ENCODE data around the gene LEMD1. TPM values are rescaled to one million over a fixed set of nuclear protein-coding genes. Genes with fewer than 3 reads are reported as not detected.
A peak's percentile ranks its signal among the peaks of the same experiment; 100 is the strongest.

Gene LEMD1
- total RNA-seq, 1 donor from 2014 or later: not detected

DNA sequence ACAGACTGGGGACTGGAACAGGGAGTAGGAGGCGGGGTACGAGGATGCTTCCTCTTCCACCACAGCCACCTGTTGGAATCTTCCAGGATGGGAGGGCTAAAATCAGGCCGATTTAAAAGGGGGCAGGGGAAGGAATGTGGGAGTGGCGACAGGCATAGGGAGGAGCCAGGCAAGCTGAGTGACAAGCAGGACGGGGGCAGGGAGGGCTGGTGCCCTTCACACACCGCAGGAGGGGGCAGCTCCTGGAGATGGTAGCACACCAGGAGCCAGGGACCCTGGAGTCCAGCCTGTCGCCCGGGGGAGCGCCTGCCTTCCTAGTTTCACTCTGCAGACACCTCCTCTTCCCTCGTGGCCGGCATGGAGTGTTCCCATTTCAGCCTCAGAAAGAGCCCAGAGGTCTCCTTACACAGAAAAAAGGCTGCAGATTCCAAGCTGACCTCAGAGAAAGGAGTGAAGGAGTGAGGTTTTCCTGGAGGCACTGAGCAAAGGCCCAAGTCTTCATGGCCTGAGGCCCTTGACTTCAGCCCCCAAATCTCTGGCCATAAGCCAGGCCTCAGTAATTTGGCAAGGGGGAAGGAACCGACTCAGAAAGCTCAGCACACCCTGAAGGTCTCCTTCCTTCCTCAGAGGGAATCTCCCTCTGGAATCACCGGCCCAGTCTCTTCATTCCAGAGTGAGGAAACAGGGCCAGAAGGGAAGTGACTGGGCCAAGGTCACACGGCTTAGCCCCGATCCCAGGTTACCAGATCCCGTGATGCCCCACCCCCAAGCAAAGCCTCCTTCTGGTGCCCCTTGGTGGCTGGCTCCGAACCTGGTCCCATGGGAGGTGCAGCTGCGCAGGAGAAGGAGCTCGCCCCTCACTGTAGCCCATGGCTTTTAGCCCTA lies 25.8 kb upstream of the LEMD1 start:
- DNase-seq (ENCODE audit: low spot score): no peak

DNA sequence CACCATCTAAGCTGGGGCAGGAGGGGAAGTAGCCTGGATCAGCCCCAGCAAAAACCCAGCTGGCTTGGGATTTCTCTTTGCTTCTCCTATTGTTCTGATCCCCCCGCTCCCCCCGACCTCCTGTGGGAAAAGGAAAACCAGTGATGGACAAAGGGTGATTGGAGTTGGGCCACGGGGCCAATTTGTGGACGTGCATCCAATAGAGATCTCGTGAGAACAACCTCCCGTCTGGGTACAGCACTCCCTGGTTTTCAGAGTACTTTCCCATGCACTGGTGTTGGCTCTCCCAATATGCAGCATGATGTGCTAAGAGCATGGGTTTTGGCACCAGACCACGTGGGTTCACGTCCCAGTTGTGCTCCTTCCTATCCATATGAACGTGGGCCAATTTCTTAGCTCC lies 25.0 kb upstream of the LEMD1 start:
- no peak for DNase-seq (ENCODE audit: low spot score)

DNA sequence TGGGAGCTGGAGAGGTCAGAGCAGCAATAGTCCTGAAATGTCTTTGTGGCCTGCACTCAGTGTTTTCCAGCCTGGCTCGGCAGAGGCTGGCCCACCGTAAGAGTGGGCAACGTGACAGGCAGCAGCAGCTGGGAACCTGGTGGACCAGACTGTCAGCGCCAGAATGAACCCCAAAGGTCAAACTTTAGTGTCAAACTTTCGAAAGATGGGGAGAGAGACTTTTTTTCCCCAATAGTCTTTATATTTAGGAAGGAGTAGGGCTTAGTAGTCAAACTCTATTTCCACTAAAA lies 23.7 kb upstream of the LEMD1 start:
- DNase-seq (ENCODE audit: low spot score): no peak

DNA sequence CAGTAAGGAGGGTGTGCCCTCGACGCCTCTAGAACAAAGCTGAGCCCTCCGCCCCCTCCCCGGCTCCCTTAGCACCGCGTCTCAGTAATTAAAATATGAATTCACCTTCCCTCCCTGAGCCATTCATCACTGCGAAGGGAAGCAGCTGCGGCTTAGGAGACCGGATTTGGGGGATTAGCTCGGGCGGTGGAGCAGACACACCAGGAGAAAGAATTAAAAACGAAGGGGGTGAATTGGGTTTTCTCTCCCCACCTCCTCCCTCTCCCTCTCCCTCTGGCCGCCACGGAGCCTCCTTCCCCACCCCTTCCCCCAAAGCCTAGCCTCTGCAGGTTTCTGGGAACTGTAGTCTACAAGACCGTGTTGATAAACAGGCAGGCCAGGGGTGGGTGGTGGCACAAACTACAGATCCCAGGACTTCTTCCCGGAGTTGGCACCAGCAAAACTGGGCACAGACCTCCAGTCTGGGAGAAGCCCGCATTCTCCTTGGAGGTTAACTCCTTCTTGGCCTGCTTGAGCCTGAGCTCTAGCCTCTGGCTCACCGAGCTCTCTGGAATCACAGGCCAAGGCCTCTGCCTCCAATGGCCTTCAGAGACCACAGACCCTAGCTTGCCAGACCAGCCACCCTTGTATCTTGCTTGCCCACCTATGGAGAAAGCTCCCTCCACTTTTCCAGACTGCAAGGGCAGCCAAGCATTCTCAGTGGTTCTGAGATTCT lies 23.2 kb upstream of the LEMD1 start:
- peak; percentile 85 for DNase-seq (ENCODE audit: low spot score)

DNA sequence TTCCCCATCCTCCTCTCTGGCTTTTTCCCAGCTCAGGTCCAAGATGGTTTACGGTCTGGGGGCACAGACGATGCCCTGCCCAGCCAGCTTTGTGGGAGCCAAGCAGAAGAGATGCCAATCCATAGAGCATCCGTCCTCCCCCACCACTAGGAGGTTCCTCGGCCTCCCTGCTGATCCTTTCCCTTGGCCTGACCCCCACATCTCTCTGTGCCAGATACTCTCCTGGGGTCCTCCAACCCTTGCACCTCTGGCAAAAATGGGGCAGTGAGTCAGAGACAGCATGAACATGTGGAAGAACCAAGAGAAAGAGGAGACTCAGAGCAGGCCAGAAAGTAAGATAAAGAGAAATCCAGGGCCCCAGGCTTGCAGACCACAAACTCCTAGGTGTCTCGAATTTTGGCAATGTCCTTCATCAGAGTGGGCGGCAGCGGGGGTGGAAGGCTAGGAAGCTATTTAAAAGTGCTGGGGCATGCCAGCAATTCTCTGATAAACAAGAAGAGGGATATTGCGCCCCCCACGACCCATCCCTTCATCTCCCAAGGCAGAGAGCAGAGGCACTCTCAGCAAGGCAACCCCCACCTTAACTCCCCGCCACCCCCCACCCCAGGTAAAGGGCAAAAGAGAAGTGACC lies 22.6 kb upstream of the LEMD1 start:
- DNase-seq (ENCODE audit: low spot score): peak; percentile 84

DNA sequence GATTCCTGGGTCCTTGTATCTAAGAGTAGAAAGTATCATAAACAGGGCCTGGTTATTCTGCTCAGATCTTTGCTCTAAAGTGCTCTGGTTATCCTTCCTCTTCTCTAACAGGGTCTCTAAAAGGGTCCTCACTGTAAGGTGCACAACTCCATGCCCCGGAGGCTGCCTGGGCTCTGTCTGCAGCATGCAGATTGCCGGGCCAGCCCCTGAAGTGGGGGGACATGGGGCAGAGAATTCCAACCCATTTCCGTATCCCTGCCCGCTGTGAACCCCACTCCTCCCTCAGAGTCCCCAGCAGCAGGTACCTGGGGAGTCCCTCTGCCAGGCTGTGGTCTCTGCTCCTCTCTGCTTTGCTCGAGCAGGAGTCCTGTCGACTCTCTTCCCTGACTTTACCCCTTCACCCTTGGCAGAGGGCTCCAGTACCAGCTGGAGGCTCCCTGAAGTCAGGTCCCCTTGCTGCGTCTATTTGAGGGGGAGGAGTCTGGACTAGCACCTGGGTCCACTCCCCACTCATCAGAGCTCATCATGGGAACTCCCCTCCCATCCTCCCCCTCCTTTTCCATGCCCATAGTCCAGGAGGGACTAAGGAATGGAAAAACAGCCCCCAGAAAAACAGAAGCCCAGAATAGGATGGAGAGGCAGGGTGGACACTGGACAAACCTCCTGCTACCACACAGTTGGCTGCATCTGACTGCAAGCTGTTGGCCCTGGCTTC lies 21.9 kb upstream of the LEMD1 start:
- peak; percentile 43 for DNase-seq (ENCODE audit: low spot score)

DNA sequence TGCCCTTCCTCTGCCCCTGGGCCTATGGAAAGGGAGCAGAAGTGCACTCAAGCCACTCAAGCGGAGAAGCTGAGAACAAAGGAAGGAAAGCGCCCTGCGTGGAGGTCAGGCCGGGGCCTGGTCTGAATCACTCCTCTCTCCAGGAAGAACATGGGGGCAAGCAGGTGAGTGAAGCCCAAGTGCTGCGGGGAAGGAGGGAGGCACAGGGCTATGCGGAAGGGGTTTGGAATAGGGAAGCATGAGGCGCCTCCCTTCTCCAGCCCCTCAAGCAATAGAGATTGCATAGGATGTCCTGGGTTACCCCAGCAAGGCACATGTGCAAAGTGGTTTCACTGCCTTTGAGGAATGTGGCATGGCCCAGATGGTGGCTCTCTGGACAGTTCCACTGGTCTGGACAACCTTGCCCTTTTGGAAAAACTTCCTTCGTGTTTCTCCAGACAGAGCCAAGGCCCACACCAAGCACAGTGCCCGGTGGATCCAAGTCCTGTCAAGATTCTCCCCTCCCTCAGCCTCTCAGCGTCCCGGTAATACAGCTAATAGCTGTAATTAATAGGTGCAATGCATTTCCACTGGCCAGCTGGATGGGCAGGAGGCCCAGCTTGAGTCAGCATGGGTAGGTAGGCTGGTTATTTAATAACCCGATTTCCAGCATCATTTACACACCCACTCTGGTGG lies 20.3 kb upstream of the LEMD1 start:
- peak; percentile 77 for DNase-seq (ENCODE audit: low spot score)

DNA sequence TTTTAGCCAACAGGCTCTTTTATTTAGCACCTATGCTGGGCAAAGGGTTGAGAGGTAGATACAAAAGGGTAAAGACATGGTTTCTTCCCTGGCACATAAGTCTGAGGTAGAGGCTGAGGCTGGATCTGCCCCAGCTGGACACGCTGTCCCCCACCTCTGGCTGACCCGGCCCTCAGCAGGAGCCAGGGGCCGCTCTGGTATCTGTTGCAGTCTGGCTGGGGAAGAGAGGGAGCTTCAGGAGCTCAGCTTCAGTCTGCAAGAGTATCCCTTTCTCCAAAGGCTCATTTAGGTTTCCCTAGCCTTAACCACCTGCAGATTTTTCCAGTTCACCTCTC lies 19.8 kb upstream of the LEMD1 start:
- peak; percentile 45 for DNase-seq (ENCODE audit: low spot score)

DNA sequence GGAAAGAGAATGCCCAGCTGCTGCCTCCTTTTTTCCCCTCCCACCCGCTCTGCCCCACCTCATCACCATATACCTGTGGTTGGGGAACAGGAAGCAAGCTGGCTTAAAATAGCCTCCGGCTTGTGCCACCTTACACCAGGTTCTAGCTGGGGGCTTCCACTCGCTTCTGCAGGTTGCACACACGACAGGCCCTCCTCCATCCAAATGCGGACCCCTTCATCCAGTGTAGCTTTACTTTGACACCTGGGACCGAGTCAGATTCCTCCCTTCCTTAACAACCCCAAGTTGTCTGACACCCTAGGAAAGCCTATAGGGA lies 19.4 kb upstream of the LEMD1 start:
- DNase-seq (ENCODE audit: low spot score): peak; percentile 85

DNA sequence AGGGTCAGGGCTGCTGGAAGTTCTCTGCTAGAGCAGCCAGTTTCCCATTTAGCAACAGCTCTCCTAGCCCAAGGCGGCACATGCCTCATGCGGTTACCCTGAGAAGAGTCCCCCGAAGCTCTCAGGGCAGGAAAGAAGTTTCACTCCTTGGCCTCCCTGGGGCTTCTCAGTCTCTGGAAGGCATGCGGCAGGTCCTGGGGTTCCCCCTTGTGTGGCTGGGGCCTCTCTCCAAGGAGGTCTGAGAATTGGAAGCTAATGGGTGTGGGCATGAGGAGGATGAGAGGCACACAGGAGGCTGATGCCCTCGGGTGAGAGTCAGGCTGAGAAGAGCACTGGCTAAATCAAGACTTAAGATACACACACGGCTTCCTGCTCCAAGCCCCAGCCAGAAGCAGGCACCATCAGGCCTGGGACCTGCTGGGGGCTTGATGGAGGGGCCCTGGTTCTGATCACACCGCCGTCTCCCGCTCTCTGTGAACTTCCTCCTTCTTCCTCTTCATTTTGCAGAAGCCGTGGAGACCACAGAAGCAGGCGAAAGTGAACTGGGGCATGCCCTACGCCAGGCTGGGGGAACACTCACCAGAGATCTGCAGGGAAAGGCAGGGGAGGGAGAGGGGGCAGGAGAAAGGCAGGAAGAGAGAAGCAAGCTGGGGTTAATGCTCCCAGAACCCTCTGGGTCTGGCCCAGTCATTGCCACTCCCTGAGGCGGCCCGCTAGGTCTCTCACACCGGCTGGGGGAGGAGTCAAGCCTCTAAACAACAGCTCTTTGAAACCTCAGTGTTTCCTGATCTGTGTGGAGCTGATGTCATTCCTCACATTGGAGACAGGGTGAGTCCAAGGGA lies 18.8 kb upstream of the LEMD1 start:
- peak; percentile 84 for DNase-seq (ENCODE audit: low spot score)

DNA sequence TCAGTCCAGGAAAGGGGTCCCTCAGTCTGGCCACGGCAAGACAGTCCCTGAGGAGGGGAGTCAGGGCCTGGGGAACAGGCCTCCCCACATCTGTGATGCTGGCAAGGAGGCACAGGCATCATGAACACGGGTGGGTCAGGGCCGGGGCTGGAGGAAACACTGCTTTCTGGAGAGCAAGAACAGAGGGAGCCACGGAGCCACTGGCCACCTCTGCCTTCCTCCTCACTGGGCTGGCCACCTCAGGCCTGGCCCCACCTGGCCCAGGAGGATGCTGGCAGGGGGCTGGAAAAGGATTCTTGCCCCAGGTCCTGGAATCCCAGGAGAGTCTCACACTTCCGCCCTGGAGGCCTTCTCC lies 18.2 kb upstream of the LEMD1 start:
- DNase-seq (ENCODE audit: low spot score): no peak

DNA sequence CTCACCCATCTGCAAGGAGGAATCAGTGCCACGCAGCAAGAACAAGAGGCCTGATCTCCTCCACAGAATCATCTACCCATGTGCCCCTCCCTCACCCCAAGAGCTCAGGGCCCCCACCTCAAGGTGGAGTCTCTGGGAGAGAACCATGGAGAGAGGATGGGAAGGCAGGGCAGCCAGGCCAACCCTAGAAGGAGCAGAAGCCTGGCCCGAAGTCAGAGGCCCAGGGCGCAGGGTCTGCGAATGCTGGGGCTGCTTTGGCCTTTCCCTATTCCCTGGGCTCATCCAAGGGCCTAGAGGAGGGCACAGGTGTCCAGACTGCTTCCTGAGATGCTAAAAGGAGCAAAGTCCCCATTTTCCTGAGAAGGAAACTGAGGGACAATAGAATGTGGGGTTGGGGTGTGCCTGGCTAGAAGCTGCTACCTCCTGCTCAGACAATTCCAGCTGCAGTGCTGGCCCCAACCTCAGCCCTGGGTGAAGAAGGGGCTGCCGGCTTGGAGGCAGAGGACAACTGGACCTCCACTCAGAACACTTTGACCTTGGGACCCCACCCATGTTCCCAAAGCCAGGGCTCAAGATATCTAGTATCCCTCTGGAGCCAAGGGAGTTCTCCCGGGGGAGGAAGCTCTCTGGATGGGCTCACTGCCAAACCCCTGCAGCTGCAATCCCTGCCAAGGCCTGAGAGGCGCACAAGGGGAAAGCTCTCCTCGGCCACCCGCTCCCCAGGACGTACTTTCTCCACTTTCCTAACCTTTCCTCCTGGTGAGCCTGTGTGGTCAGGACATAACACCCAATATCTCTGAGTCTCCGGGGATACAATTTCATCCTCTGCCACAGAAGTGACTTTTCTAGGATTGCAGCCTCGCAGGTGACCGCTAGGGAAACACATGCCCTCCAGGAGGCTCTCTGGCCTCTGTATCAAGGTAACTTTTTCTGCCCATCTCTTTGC lies 16.6 kb upstream of the LEMD1 start:
- peak; percentile 91 for DNase-seq (ENCODE audit: low spot score)

DNA sequence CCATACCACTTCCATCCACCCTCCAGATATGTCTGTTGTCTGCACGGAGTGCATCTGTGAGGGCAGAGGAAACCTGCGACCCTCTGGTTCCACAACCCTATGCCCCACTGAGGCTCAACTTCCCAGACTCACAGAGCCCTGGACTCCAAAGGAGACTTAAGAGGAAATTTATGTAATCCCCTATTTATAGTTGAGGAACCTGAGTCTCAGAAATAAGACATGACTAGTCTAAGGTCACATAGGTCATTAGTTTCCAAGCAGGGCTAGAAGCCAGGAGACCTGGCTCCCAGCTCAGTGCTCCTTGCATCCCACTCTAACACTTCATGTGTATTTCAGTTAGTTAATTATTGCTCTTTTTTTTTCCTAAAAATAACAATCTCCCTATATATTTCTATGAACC lies 15.7 kb upstream of the LEMD1 start:
- peak; percentile 45 for DNase-seq (ENCODE audit: low spot score)

DNA sequence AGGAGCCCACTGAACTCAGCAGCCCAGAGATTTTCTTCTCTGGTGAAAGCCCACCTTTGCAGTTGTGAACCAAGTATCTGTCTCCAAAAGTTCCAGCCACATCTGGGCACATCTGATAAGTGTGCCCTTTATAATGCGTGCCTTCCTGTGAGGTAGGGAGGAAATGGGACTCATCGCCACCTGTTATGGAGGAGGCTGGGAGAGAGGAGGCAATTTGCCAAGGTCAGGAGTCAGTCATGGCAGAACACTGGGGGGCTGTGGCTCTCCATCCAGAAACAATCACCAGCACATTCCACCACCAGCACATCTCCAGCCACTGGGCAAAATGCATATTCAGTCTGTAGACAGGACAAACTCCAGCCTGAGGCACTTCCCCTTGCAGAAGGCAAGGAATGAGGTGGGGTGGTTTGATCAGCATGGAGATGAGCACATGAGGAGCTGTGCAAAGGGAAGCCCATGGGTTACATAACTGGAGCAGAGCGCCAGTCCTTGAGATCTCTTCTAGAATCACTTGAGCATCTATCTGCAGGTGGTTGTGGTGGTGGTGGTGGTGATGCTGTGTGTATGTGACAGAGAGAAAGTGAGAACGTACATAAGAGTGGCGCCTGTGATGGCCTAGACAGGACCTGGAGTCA lies 15.0 kb upstream of the LEMD1 start:
- DNase-seq (ENCODE audit: low spot score): peak; percentile 60

DNA sequence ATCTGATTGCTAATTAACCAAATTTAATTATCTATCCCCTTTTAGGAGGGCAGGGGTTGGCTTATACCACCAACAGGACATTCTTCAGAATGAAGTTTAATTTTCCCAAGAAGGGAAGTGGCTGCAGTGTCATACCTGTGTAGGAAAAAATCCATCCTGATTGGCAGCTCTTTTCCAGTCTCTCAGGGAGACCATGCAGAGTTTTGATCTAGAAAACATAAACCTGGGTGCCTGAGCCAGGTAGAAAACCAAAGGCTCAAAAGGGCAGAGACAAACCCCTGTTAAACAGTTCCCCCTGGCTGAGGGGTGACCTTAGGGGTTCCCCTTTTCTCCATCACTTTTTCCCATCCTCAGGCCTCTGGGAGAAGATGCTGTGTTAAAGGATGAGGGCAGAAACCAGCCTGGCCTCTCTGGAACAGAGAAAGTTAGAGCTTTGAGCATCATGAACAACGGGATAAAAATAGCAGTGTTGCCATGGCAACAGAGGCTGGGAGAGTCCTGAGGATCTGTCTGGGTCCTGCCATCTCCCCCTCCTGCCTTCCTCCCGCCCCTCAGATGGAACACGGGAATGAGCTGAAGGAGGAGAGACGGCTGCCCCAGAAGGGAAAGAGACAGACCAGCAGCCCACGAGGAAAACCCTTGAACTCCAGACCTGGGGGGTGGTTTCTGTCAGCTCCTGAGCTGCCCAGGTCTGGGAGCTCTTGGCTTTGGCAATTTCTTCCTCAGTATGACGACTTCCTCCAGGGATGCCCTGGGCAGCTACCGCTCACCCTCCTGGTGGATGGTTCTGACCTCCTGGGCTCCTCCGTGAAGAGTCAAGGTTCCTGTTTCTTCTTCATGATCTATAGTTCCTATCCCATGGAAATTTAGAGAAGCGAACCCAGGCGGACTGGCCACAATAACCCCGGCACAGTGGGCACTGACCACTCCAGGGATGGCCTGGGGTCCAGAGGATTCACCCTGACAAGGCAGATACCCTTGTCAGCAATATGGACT lies 14.0 kb upstream of the LEMD1 start:
- peak; percentile 69 for DNase-seq (ENCODE audit: low spot score)

DNA sequence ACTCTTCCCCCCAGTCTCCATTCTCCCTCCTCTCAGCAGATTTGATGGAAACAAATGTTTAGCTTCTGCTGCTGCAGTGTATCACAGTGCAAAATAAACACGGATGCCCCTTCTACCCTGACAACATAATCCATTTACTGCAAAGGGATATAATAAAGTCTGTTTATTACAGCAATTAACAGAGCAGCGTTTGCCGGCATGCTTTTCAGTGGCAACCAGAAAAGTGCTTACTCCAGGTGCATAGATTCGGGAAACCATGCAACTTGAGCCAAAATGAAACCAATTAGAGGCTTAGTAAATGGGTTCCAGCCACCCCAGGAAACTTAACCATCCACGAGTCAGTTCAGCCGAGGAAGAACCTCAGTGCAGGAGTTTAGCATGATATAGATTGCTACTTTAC lies 12.9 kb upstream of the LEMD1 start:
- DNase-seq (ENCODE audit: low spot score): peak; percentile 47

DNA sequence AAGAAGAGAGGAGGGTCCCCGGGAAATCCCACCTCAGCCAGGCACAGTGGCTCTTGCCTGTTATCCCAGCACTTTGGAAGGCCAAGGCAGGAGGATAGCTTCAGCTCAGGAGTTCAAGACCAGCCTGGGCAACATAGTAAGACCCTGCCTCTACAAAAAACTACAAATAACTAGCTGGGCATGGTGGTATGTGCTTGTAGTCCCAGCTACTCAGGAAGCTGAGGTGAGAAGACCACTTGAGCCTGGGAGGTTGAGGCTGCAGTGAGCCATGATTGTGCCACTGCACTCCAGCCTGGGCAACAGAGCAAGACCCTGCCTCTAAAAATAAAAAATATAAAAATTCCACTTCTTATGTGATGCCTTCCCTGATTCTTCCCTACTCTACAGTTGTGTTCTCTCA lies 10.8 kb upstream of the LEMD1 start:
- peak; percentile 69 for DNase-seq (ENCODE audit: low spot score)

DNA sequence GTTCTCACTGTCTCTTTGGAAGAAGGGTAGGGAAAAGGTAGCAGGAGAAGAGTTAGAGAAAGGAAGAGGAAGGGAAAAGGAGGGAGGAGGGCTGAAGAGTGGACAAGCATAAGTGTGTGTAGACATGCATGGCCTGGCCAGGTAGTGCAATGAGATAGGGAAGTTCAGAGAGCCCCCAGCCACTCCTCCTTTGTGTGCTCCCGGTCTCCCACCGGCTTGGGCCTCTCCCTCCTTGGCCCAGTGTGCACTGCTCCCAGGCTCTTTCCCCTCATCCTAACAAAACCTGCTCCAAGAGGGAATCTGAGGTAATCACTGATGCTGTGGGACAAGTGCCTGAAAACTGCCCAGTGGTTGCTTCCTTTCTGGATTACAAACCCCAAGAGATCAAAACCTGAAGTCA lies 10.3 kb upstream of the LEMD1 start:
- DNase-seq (ENCODE audit: low spot score): peak; percentile 51

Data from mesenteric fat pad (tissue), 1 donor.